ENCODE results near the gene PLPPR5.
"Not testable (repeated sequence)": the region's sequence is repeated elsewhere in the genome, so short reads cannot be mapped to it uniquely, and the experiment has no call there.

The PLPPR5 gene

GRCh38 chr1:98888869-98889268 is 115.8 kb downstream of the PLPPR5 start:
- Histone ChIP-seq H3K4me1 (no peaks in the 10 kb centered on the region), H3K36me3 (replicated peaks) (no peaks in the 10 kb centered on the region), H3K27me3 (ENCODE audit: low read depth) (no peaks in the 10 kb centered on the region), H3K9me3 (no peaks in the 10 kb centered on the region), H3K4me3 (no peak overlapping the region)
- in situ Hi-C loops (cut with MboI; ENCODE audit: low sequenced_read_pairs), result no loop called here
- DNase-seq (ENCODE audit: low spot score in 2 of 2), result no peak

GRCh38 chr1:98887507-98887906 is 117.2 kb downstream of the PLPPR5 start:
- H3K4me1 ChIP-seq, result no peaks in the 10 kb centered on the region
- in situ Hi-C loops (cut with MboI; ENCODE audit: low sequenced_read_pairs), result no loop called here
- DNase-seq (ENCODE audit: low spot score in 2 of 2), result no peak
- H3K4me3 ChIP-seq, result no peak overlapping the region
- no peaks in the 10 kb centered on the region for H3K9me3 ChIP-seq
- H3K27me3 ChIP-seq (ENCODE audit: low read depth), result no peaks in the 10 kb centered on the region
- no peaks in the 10 kb centered on the region for H3K36me3 ChIP-seq (replicated peaks)

DNA sequence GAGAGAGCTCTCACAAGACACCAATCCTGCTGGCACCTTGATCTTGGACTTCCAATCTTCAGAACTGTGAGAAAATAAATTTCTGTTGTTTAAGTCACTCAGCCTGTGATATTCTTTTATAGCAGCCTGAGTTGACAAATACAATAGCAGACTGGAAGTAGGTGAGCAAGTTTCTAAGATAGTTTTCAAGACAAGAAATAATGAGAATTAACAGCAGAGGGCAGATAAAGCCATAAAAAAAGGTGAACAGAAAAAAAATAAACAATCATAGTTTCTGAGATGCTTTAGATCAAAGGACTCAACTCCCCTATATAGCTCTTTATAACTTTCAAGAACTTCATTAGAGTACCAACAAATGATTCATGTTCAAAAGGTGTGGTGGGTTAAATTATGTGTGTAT is 119.8 kb downstream of the PLPPR5 start:
- in situ Hi-C loops (cut with MboI; ENCODE audit: low sequenced_read_pairs), result no loop called here
- H3K36me3 ChIP-seq (replicated peaks), result no peaks in the 10 kb centered on the region
- no peak for DNase-seq (ENCODE audit: low spot score in 2 of 2)
- H3K9me3 ChIP-seq, result no peaks in the 10 kb centered on the region
- no peaks in the 10 kb centered on the region for H3K4me1 ChIP-seq
- no peaks in the 10 kb centered on the region for H3K27me3 ChIP-seq (ENCODE audit: low read depth)
- H3K4me3 ChIP-seq, result no peak overlapping the region

GRCh38 chr1:98881901-98882300 is 122.8 kb downstream of the PLPPR5 start:
- H3K9me3 ChIP-seq, result no peaks in the 10 kb centered on the region
- H3K4me1 ChIP-seq, result no peaks in the 10 kb centered on the region
- no peaks in the 10 kb centered on the region for H3K27me3 ChIP-seq (ENCODE audit: low read depth)
- no peaks in the 10 kb centered on the region for H3K36me3 ChIP-seq (replicated peaks)
- no peak for DNase-seq (ENCODE audit: low spot score in 2 of 2)
- in situ Hi-C loops (cut with MboI; ENCODE audit: low sequenced_read_pairs), result no loop called here
- H3K4me3 ChIP-seq, result no peak overlapping the region

DNA sequence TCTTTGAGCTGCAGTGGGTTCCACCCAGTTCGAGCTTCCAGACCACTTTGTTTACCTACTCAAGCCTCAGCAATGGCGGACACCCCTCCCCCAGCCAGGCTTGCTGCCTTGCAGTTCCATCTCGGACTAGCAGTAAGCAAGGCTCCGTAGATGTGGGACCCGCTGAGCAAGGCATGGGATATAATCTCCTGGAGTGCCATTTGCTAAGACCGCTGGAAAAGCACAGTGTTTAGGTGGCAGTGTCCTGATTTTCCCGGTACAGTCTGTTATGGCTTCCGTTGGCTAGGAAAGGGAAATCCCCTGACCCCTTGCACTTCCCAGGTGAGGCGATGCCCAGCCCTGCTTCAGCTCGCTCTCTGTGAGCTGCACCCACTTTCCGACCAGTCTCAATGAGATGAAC is 123.4 kb downstream of the PLPPR5 start:
- DNase-seq (ENCODE audit: low spot score in 2 of 2); H3K9me3 ChIP-seq; H3K4me1 ChIP-seq; H3K27me3 ChIP-seq (ENCODE audit: low read depth); H3K36me3 ChIP-seq (replicated peaks); in situ Hi-C loops (cut with MboI; ENCODE audit: low sequenced_read_pairs); H3K4me3 ChIP-seq: not testable (repeated sequence)

- no peak for DNase-seq (ENCODE audit: low spot score in 2 of 2)
- no peak overlapping the region for H3K4me3 ChIP-seq
- in situ Hi-C loops (cut with MboI; ENCODE audit: low sequenced_read_pairs), result no loop called here
- no peaks in the 10 kb centered on the region for H3K27me3 ChIP-seq (ENCODE audit: low read depth)
- no peaks in the 10 kb centered on the region for H3K4me1 ChIP-seq
- H3K9me3 ChIP-seq, result no peaks in the 10 kb centered on the region
- H3K36me3 ChIP-seq (replicated peaks), result no peaks in the 10 kb centered on the region
These were observed 129.8 kb downstream of the PLPPR5 start for GRCh38 chr1:98874828-98875227.

- no peak overlapping the region for H3K4me3 ChIP-seq
- DNase-seq (ENCODE audit: low spot score in 2 of 2), result no peak
- no peaks in the 10 kb centered on the region for H3K36me3 ChIP-seq (replicated peaks)
- no peaks in the 10 kb centered on the region; the same call in 1 of the 2 replicates for H3K9me3 ChIP-seq
- no peaks in the 10 kb centered on the region for H3K27me3 ChIP-seq (ENCODE audit: low read depth)
- in situ Hi-C loops (cut with MboI; ENCODE audit: low sequenced_read_pairs), result no loop called here
- no peaks in the 10 kb centered on the region for H3K4me1 ChIP-seq
These were observed 133.4 kb downstream of the PLPPR5 start for GRCh38 chr1:98870959-98871903.

DNA sequence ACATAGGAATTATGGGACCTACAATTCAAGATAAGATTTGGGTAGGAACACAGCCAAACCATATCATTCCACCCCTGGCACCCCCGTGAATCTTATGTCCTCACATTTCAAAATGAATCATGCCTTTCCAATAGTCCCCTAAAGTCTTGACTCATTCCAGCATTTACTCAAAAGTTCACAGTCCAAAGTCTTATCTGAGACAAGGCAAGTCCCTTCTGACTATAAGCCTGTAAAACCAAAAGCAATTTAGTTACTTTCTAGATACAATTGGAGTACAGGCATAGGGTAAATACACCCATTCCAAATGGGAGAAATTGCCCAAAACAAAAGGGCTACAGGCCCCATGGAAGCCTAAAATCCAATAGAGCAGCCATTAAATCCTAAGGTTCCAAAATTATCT is 138.9 kb downstream of the PLPPR5 start:
- H3K9me3 ChIP-seq, result no peaks in the 10 kb centered on the region; the same call in 1 of the 2 replicates
- H3K4me1 ChIP-seq, result no peaks in the 10 kb centered on the region
- no peak overlapping the region for H3K4me3 ChIP-seq
- no peaks in the 10 kb centered on the region for H3K27me3 ChIP-seq (ENCODE audit: low read depth)
- in situ Hi-C loops (cut with MboI; ENCODE audit: low sequenced_read_pairs), result no loop called here
- no peak for DNase-seq (ENCODE audit: low spot score in 2 of 2)
- no peaks in the 10 kb centered on the region for H3K36me3 ChIP-seq (replicated peaks)

DNA sequence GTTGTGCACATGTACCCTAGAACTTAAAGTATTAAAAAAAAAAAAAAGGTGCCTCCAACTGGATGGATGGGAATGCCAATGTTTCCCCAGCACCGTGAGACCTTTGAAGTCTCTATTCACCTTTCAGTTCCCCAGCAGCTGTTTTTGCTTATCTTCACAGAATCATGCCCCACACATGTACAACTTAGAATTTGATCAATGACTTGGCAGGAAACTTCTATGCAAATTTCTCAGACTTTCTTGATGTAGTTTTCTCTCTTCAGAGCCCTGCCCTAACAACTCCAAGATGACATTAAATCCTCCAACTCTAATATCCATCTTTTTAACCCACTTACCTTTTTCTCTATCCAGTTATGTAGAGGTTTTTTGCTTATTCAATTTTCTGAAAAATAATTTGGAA is 144.3 kb downstream of the PLPPR5 start:
- in situ Hi-C loops (cut with MboI; ENCODE audit: low sequenced_read_pairs), result no loop called here
- Histone ChIP-seq H3K36me3 (replicated peaks) (no peaks in the 10 kb centered on the region), H3K4me3 (no peak overlapping the region), H3K4me1 (no peaks in the 10 kb centered on the region), H3K9me3 (no peaks in the 10 kb centered on the region), H3K27me3 (ENCODE audit: low read depth) (no peaks in the 10 kb centered on the region; the same call in 1 of the 2 replicates)
- no peak for DNase-seq (ENCODE audit: low spot score in 2 of 2)

DNA sequence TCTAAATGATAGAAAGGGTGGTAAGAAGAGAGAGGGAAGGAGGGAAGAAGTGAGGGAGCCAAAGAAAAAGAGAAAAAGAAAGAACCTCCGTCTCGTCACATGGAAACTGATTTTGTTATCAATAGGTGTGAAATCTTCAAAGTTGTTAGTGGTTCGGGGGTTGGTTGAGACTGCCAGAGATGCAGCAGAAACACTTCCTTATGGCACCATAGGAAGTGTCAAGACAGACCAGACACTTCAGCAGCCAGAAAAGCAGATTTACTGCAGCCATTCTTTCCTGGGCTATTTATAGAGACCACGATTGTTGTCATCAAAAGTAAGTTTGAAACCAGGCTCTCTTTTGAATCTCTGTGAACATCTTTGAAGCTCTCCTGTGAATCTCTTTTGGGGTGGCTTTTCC is 150.5 kb downstream of the PLPPR5 start:
- Histone ChIP-seq H3K9me3 (no peaks in the 10 kb centered on the region), H3K4me1 (no peaks in the 10 kb centered on the region), H3K4me3 (no peak overlapping the region), H3K36me3 (replicated peaks) (no peaks in the 10 kb centered on the region), H3K27me3 (ENCODE audit: low read depth) (no peaks in the 10 kb centered on the region; the same call in 1 of the 2 replicates)
- in situ Hi-C loops (cut with MboI; ENCODE audit: low sequenced_read_pairs), result no loop called here
- no peak for DNase-seq (ENCODE audit: low spot score in 2 of 2)

- Histone ChIP-seq H3K4me3 (no peak overlapping the region), H3K27me3 (ENCODE audit: low read depth) (no peaks in the 10 kb centered on the region), H3K9me3 (no peaks in the 10 kb centered on the region), H3K36me3 (replicated peaks) (no peaks in the 10 kb centered on the region), H3K4me1 (no peaks in the 10 kb centered on the region)
- no peak for DNase-seq (ENCODE audit: low spot score in 2 of 2)
- in situ Hi-C loops (cut with MboI; ENCODE audit: low sequenced_read_pairs), result loop anchor here (10.0 kb wide), 1 partner anchor 55 kb away; no protein-coding TSS in a partner anchor
These were observed 154.6 kb downstream of the PLPPR5 start for GRCh38 chr1:98849969-98850636.

- Histone ChIP-seq H3K27me3 (ENCODE audit: low read depth) (no peaks in the 10 kb centered on the region), H3K9me3 (no peaks in the 10 kb centered on the region), H3K4me3 (no peak overlapping the region), H3K36me3 (replicated peaks) (no peaks in the 10 kb centered on the region), H3K4me1 (no peaks in the 10 kb centered on the region)
- no peak for DNase-seq (ENCODE audit: low spot score in 2 of 2)
- in situ Hi-C loops (cut with MboI; ENCODE audit: low sequenced_read_pairs), result loop anchor here (10.0 kb wide), 1 partner anchor 63 kb away; no protein-coding TSS in a partner anchor
These were observed 162.4 kb downstream of the PLPPR5 start for GRCh38 chr1:98842241-98842640.
